22Rv1 (cell line): ENCODE data around the gene VANGL1.

Source experiments
- H3K27ac ChIP-seq: fragments of 450-650 bp; 2 replicates; pipeline ENCODE4 v1.5.1; 2017
- CTCF ChIP-seq: fragments of 450-650 bp; IDR thresholded peaks from 2 replicates; pipeline ENCODE4 v1.5.1; 2017; ENCODE audit warnings: mild to moderate bottlenecking
- ZFX ChIP-seq: fragments of 450-650 bp; IDR thresholded peaks from 2 replicates; pipeline ENCODE4 v1.6.1; 2017; ENCODE audit warnings: antibody characterized with exemption, borderline replicate concordance

VANGL1 gene

DNA sequence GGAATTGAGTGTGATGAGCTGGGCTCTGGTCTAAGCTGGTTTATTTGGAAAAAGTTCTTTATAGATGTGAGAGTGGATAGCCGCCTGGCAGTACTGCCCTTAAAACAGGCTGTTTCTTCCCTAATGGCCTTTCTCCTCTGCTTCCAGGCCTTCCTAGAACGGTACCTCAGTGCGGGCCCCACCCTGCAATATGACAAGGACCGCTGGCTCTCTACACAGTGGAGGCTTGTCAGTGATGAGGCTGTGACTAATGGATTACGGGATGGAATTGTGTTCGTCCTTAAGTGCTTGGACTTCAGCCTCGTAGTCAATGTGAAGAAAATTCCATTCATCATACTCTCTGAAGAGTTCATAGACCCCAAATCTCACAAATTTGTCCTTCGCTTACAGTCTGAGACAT lies 49.2 kb downstream of the VANGL1 start:
- H3K27ac ChIP-seq = no peak overlapping the region
- TF ChIP-seq CTCF = no peak
- TF ChIP-seq ZFX = no peak

DNA sequence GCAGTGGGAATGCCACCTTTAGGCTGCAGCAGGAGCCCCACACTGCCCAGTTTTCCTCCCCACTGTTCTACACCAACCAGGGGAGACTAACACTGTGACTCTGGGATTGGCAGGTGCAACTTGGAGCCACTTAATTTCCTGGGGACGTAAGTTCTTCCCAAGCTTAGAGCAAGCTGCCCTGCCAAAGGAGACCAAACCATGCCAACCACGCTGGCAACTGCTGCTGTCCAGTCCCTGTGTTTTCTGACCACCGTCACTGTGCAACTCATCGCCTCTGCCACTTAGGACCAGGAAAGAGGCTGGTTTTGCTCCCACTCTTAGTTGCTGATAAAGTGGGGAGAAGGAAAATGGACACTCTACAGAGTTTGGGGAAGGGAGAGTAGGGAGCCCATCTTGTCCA lies 50.5 kb downstream of the VANGL1 start:
- TF ChIP-seq CTCF (no peak), ZFX (no peak)
- H3K27ac ChIP-seq = no peak overlapping the region

GRCh38 chr1:115694805-115695204 lies 53.0 kb downstream of the VANGL1 start:
- no peak overlapping the region for H3K27ac ChIP-seq
- TF ChIP-seq ZFX (no peak), CTCF (no peak)

DNA sequence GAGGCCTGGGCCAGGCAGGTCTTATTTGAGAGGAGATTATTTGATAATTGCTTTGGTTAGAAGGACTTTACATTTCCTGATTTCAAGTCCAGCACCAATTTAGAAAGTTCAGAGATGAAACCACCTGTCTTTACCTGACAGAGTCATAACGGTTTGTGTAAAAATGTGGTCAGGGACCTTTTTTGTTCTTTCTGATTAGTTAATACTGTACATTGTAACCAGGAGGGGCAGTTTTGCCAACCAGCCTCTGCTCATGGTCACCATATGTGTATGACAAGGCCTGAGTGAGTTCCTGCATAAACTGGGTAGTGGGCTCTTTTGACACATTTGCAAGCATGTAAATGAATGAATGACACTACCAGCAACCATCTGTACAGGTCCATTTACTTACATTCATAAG lies 55.8 kb downstream of the VANGL1 start:
- no peak for TF ChIP-seq ZFX
- no peak overlapping the region for H3K27ac ChIP-seq

GRCh38 chr1:115701090-115701489 lies 59.3 kb downstream of the VANGL1 start:
- no peak overlapping the region for H3K27ac ChIP-seq
- TF ChIP-seq ZFX = no peak
- no peak for TF ChIP-seq CTCF

GRCh38 chr1:115702959-115703358 lies 61.2 kb downstream of the VANGL1 start:
- no peak overlapping the region for H3K27ac ChIP-seq
- TF ChIP-seq CTCF (no peak), ZFX (no peak)

GRCh38 chr1:115705085-115705951 lies 63.5 kb downstream of the VANGL1 start:
- no peak overlapping the region for H3K27ac ChIP-seq

More at GRCh38 chr1:115705085-115705951, 63.5 kb downstream of the VANGL1 start:
- no peak for TF ChIP-seq CTCF
- no peak for TF ChIP-seq ZFX
